B cell (primary cell): ENCODE measurements around the gene ALDH4A1. TPM values are rescaled to one million over a fixed set of nuclear protein-coding genes. Genes with fewer than 3 reads are reported as not detected.

ENCODE experiments used
- ATAC-seq: fragments of 200-7000 bp; cut with Tn5 transposase; one replicate; pipeline ENCODE4 v1.10.0; 2021; ENCODE audit warnings: low read depth, mild to moderate bottlenecking, moderate number of reproducible peaks, moderate library complexity
- CTCF ChIA-PET: fragments of 350-600 bp; sonication (Branson Sonifier 250); formaldehyde crosslinking; loops from one replicate; lab custom pipeline; 2021; ENCODE audit warnings: antibody characterized with exemption, inconsistent platforms; lab: Charles Lee
- POLR2A ChIA-PET: fragments of 350-600 bp; sonication (Branson Sonifier 250); formaldehyde crosslinking; loops from one replicate; lab custom pipeline; 2021; ENCODE audit warnings: antibody characterized with exemption; lab: Charles Lee
- DNase-seq: peaks from one replicate; pipeline ENCODE4 v3.0.0; 2013
- H2AFZ ChIP-seq: 2 replicates; pipeline ENCODE4 v1.6.1; 2012; ENCODE audit warnings: mild to moderate bottlenecking, low read depth, low read length; ENCODE audit not compliant: insufficient read depth, poor library complexity, severe bottlenecking
- H3K27ac ChIP-seq, 2 donors: 1 replicate in 1 of 2; 2 replicates in 1 of 2; pipeline ENCODE4 v1.5.1; 2012 to 2013; ENCODE audit warnings: low read length in 2 of 2, mild to moderate bottlenecking in 2 of 2, moderate library complexity in 1 of 2
- H3K27me3 ChIP-seq, 4 experiments: fragments of 200-600 bp in 1 of 4; sonication (generic) in 1 of 4; replicated peaks in 1 of 4; 1 replicate in 2 of 4; 2 replicates in 2 of 4; pipeline versions ENCODE4 v1.6.1 to v1.7.0; 2013 to 2016; ENCODE audit warnings: low read length in 3 of 4, mild to moderate bottlenecking in 2 of 4, mixed read lengths in 1 of 4, moderate library complexity in 1 of 4; ENCODE audit not compliant: insufficient read depth in 4 of 4, control insufficient read depth in 3 of 4; ENCODE audit errors: control extremely low read depth in 1 of 4
- H3K36me3 ChIP-seq, 2 experiments: replicated peaks in 1 of 2; 1 replicate in 1 of 2; 2 replicates in 1 of 2; pipeline versions ENCODE4 v1.6.1 to v1.7.1; 2013; ENCODE audit warnings: low read length in 1 of 2; ENCODE audit not compliant: insufficient read depth in 2 of 2, control insufficient read depth in 1 of 2; ENCODE audit errors: control extremely low read depth in 1 of 2, extremely low read depth in 1 of 2
- H3K4me1 ChIP-seq, 2 donors: fragments of 200-600 bp in 1 of 2; sonication (generic) in 1 of 2; 1 replicate in 1 of 2; 2 replicates in 1 of 2; pipeline versions ENCODE4 v1.5.1 to v1.6.1; 2013 to 2017; ENCODE audit warnings: low read length in 2 of 2; ENCODE audit not compliant: control insufficient read depth in 2 of 2, insufficient read depth in 2 of 2
- H3K4me2 ChIP-seq: replicated peaks from 2 replicates; pipeline ENCODE3; 2012; ENCODE audit warnings: mild to moderate bottlenecking, low read depth, low read length; ENCODE audit not compliant: poor library complexity, severe bottlenecking
- H3K4me3 ChIP-seq, 5 experiments: fragments of 200-600 bp in 1 of 5; sonication (generic) in 1 of 5; 1 replicate in 3 of 5; 2 replicates in 2 of 5; pipeline versions ENCODE4 v1.5.1 to v1.7.0; 2011 to 2016; ENCODE audit warnings: low read length in 4 of 5, mild to moderate bottlenecking in 4 of 5, low read depth in 2 of 5, control low read depth in 1 of 5, moderate library complexity in 1 of 5; ENCODE audit not compliant: insufficient read depth in 1 of 5; ENCODE audit errors: control extremely low read depth in 1 of 5, extremely low read depth in 1 of 5
- H3K79me2 ChIP-seq: fragments of 200-600 bp; sonication (generic); one replicate; pipeline ENCODE4 v1.6.0; 2016; ENCODE audit warnings: low read length; ENCODE audit not compliant: control insufficient read depth, insufficient read depth
- H3K9ac ChIP-seq: fragments of 200-600 bp; sonication (generic); 2 replicates; pipeline ENCODE4 v1.6.1; 2017; ENCODE audit warnings: mild to moderate bottlenecking, low read length, moderate library complexity
- H3K9me3 ChIP-seq, 3 donors: one replicate each; pipeline versions ENCODE4 v1.6.1 to v1.7.1; 2013; ENCODE audit warnings: low read length in 2 of 3; ENCODE audit not compliant: control insufficient read depth in 2 of 3, insufficient read depth in 1 of 3; ENCODE audit errors: control extremely low read depth in 1 of 3
- H4K20me1 ChIP-seq: 2 replicates; pipeline ENCODE4 v1.6.0; 2012; ENCODE audit warnings: mild to moderate bottlenecking, low read length; ENCODE audit not compliant: insufficient read depth, control insufficient read depth, poor library complexity, severe bottlenecking
- H3K27ac Mint-ChIP-seq: one replicate; pipeline ENCODE4 v1.8.0; 2021; ENCODE audit warnings: mixed read lengths
- H3K27me3 Mint-ChIP-seq: one replicate; pipeline ENCODE4 v1.8.0; 2021; ENCODE audit warnings: mixed read lengths
- H3K4me1 Mint-ChIP-seq: one replicate; pipeline ENCODE4 v1.8.0; 2021; ENCODE audit warnings: mixed read lengths
- H3K4me3 Mint-ChIP-seq: one replicate; pipeline ENCODE4 v1.8.0; 2021; ENCODE audit warnings: mixed read lengths
- H3K9me3 Mint-ChIP-seq: one replicate; pipeline ENCODE4 v1.8.0; 2022; ENCODE audit warnings: mixed read lengths; ENCODE audit not compliant: insufficient read depth
- CTCF ChIP-seq: fragments of 200-600 bp; IDR thresholded peaks from one replicate; pipeline ENCODE4 v1.8.0; 2022; ENCODE audit warnings: antibody characterized with exemption, mild to moderate bottlenecking
- EZH2 ChIP-seq: IDR thresholded peaks from 2 replicates; pipeline ENCODE4 v1.6.1; 2012; ENCODE audit warnings: borderline replicate concordance, low read depth, mild to moderate bottlenecking, moderate library complexity, low read length; ENCODE audit not compliant: insufficient read depth, poor library complexity, severe bottlenecking
- WGBS: methylation state at CpG from one replicate; pipeline ENCODE4 v1.1.5; 2013; ENCODE audit warnings: missing lambda C conversion rate; ENCODE audit not compliant: insufficient coverage; 5-methylcytosine and 5-hydroxymethylcytosine counted together
- intact Hi-C: fragments of 100-400 bp; cut with micrococcal nuclease; formaldehyde crosslinking; loops from one replicate; pipeline ENCODE4 v1.10.0; 2022
- polyA plus RNA-seq: library from polyadenylated mRNA; depleted of rRNA; stranded (reverse); fragments of >200 nt; gene quantifications from 2 replicates; pipeline ENCODE4 v1.2.3, GENCODE V29; 2012
- total RNA-seq, 2 donors: library from RNA; stranded (reverse); fragments of 120-200 nt in 1 of 2; gene quantifications; 1 replicate in 1 of 2; 2 replicates in 1 of 2; pipeline versions ENCODE4 v1.2.3 to v1.2.4, GENCODE V29; 2013 to 2022

The ALDH4A1 gene
- total and polyA plus RNA-seq, 2 donors (not counting 1 experiment from before 2014, with no cell fraction given), result 2.7 to 3.4 TPM

GRCh38 chr1:18856435-18856834 is 45.9 kb downstream of the ALDH4A1 start:
- no peak overlapping the region for H3K4me3 Mint-ChIP-seq
- no CpG with 5 or more reads among the region's 1 CpG for WGBS

GRCh38 chr1:18855573-18855972 is 46.8 kb downstream of the ALDH4A1 start:
- Histone ChIP-seq H3K9me3 (no peaks in the 10 kb centered on the region), H3K9ac (no peak overlapping the region), H3K79me2 (no peaks in the 10 kb centered on the region), H2AFZ (no peak overlapping the region), H3K27ac (no peak overlapping the region), H3K4me2 (no peak overlapping the region), H3K27me3 (peaks cover 0 to 3% (median 1%) of the 10 kb centered on the region in 4 experiments), H3K4me3 (no peak overlapping the region), H3K4me1 (no peaks in the 10 kb centered on the region), H3K36me3 (no peaks in the 10 kb centered on the region), H4K20me1 (no peaks in the 10 kb centered on the region)
- intact Hi-C loops, result no loop called here
- TF ChIP-seq EZH2, result no peak
- no peak for TF ChIP-seq CTCF
- POLR2A ChIA-PET, result no interaction called here
- Mint-ChIP-seq H3K4me1 (no peaks in the 10 kb centered on the region), H3K4me3 (no peak overlapping the region), H3K27ac (no peak overlapping the region), H3K9me3 (no peaks in the 10 kb centered on the region), H3K27me3 (peaks cover 15% of the 10 kb centered on the region)
- CTCF ChIA-PET, result no interaction called here
- no peak for DNase-seq
- 77% methylated on average over 6 of the region's 6 CpGs for WGBS
- ATAC-seq, result no peak

More at GRCh38 chr1:18856435-18856834, 45.9 kb downstream of the ALDH4A1 start:
- Mint-ChIP-seq H3K9me3 (no peaks in the 10 kb centered on the region), H3K4me1 (no peaks in the 10 kb centered on the region), H3K27ac (no peak overlapping the region), H3K27me3 (peaks cover 15% of the 10 kb centered on the region)
- CTCF ChIA-PET, result no interaction called here
- Histone ChIP-seq H3K36me3 (no peaks in the 10 kb centered on the region), H2AFZ (no peak overlapping the region), H3K4me2 (no peak overlapping the region), H3K79me2 (no peaks in the 10 kb centered on the region), H4K20me1 (no peaks in the 10 kb centered on the region), H3K9ac (no peak overlapping the region), H3K9me3 (no peaks in the 10 kb centered on the region), H3K27ac (no peak overlapping the region), H3K4me3 (no peak overlapping the region), H3K27me3 (peaks cover 0 to 2% (median 1%) of the 10 kb centered on the region in 4 experiments), H3K4me1 (no peaks in the 10 kb centered on the region)
- ATAC-seq (no peak), DNase-seq (no peak)
- POLR2A ChIA-PET, result no interaction called here
- intact Hi-C loops, result no loop called here
- TF ChIP-seq CTCF, result no peak
- TF ChIP-seq EZH2, result no peak
